Fibroblast of mammary gland (primary cell): ENCODE results near the gene ATP6AP1.

Source experiments
- DNase-seq: peaks from one replicate; pipeline ENCODE4 v3.0.0-alpha.2; 2010; ENCODE audit warnings: low read depth
- H3K4me3 ChIP-seq: 2 replicates; pipeline ENCODE4 v1.5.1; 2011; ENCODE audit warnings: low read depth, mild to moderate bottlenecking, low read length, moderate library complexity; ENCODE audit not compliant: control insufficient read depth
- CTCF ChIP-seq: conservative IDR thresholded peaks from 2 replicates; pipeline ENCODE4 v1.5.1; 2011; ENCODE audit warnings: low read depth, low read length, inconsistent platforms; ENCODE audit not compliant: control insufficient read depth, insufficient read depth

Gene ATP6AP1

GRCh38 chrX:154412468-154412867 is 16.0 kb upstream of the ATP6AP1 start:
- no peak for DNase-seq

GRCh38 chrX:154413142-154413541 is 15.3 kb upstream of the ATP6AP1 start:
- no peak for DNase-seq
- TF ChIP-seq CTCF: no peak
- H3K4me3 ChIP-seq: no peak overlapping the region

More at GRCh38 chrX:154412468-154412867, 16.0 kb upstream of the ATP6AP1 start:
- peak overlapping the region; percentile 52 for H3K4me3 ChIP-seq
- TF ChIP-seq CTCF: no peak

GRCh38 chrX:154417157-154417556 is 11.3 kb upstream of the ATP6AP1 start:
- H3K4me3 ChIP-seq: no peak overlapping the region
- no peak for TF ChIP-seq CTCF
- DNase-seq: no peak

GRCh38 chrX:154419189-154419588 is 9.3 kb upstream of the ATP6AP1 start:
- H3K4me3 ChIP-seq: no peak overlapping the region
- DNase-seq: no peak
- no peak for TF ChIP-seq CTCF

GRCh38 chrX:154419688-154420401 is 8.6 kb upstream of the ATP6AP1 start:
- H3K4me3 ChIP-seq: no peak overlapping the region
- TF ChIP-seq CTCF: no peak
- no peak for DNase-seq

GRCh38 chrX:154420402-154420756 is 8.1 kb upstream of the ATP6AP1 start:
- no peak for DNase-seq
- no peak for TF ChIP-seq CTCF

More at GRCh38 chrX:154420402-154420756, 8.1 kb upstream of the ATP6AP1 start:
- no peak overlapping the region for H3K4me3 ChIP-seq
